ENCODE data around the gene PACRG. TPM values are rescaled to one million over a fixed set of nuclear protein-coding genes. Genes with fewer than 3 reads are reported as not detected.

PACRG gene
- total and polyA plus RNA-seq, 2 donors (not counting 3 experiments of a cell fraction or from before 2014, with no cell fraction given) = 0.08 TPM; not detected in 1

DNA sequence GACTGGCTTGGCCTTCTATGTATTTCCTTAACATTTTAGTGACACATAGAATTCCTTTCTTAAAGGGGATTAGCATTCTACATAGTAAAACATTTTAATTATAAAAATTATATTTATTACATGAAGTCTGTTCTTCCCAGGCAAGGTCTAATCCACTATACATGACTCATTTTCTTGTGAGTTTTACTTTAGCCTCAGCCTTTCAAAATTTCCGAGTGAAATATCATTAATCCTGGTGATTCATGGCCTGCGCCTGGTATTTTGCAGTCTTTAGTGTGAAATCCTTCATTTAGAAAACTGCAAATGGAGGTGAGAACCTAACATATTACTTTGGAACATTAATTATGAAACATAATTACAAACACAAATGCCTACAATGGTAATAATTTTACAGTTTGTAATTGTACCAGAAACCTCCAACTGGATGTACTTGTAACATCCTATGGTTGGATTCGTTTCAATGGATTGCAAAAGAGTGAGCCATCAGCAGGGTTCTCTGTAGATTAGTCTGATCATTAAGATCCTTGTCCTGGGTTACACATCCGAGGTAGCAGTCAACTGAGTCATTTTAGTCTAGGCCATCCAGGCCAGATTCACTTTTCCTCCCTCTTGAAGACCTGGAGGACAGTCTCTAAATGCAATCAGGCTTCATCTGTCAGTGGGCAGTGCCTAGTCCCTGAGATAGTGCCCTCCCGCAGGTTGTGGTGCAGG lies 272.0 kb downstream of the PACRG start:
- Histone ChIP-seq H3K4me2 (ENCODE audit: insufficient read depth, low read length) (no peak overlapping the region), H3K27me3 (ENCODE audit: control insufficient read depth in 2 of 2, insufficient read depth in 2 of 2, low read length in 2 of 2) (no peaks in the 10 kb centered on the region), H3K4me1 (ENCODE audit: control insufficient read depth, extremely low read depth, insufficient read depth, low read length) (no peaks in the 10 kb centered on the region), H3K4me3 (replicated peaks in 1 of 3; ENCODE audit: insufficient read depth in 1 of 3, low read depth in 1 of 3, low read length in 3 of 3) (no peak overlapping the region), H3K9me3 (replicated peaks; ENCODE audit: control insufficient read depth, insufficient read depth, low read length) (peaks cover 2% of the 10 kb centered on the region), H2AFZ (ENCODE audit: low read depth, low read length) (no peak overlapping the region), H3K79me2 (ENCODE audit: control insufficient read depth, insufficient read depth, low read length) (no peaks in the 10 kb centered on the region), H3K36me3 (ENCODE audit: control insufficient read depth in 2 of 2, extremely low read depth in 1 of 2, insufficient read depth in 2 of 2, low read length in 2 of 2) (no peaks in the 10 kb centered on the region), H3K9ac (replicated peaks; ENCODE audit: extremely low read depth, insufficient read depth, low read length) (no peak overlapping the region), H4K20me1 (replicated peaks; ENCODE audit: control insufficient read depth, extremely low read depth, insufficient read depth, low read length) (no peaks in the 10 kb centered on the region), H3K27ac (ENCODE audit: insufficient read depth, low read depth, low read length) (no peak overlapping the region), H3K9me1 (replicated peaks; ENCODE audit: control insufficient read depth, extremely low read depth, insufficient read depth, low read length) (no peaks in the 10 kb centered on the region)
- intact Hi-C loops (cut with micrococcal nuclease) = no loop called here
- BruUV-seq (replicated peaks) = no TSS peak
- CTCF ChIA-PET = no interaction called here
- FAIRE-seq (no peak), DNase-seq (ENCODE audit: low read depth, low spot score) (no peak)
- POLR2A ChIA-PET = no interaction called here
- TF ChIP-seq CTCF (IDR thresholded peaks at IDR 0.05; ENCODE audit: extremely low read depth in 1 of 2, insufficient read depth in 1 of 2, low read depth in 1 of 2, low read length in 2 of 2) = no peak
- no peak for TF ChIP-seq MAX (IDR thresholded peaks at IDR 0.05; ENCODE audit: insufficient read depth, insufficient read length)
- no peak for TF ChIP-seq FOS (IDR thresholded peaks at IDR 0.05; ENCODE audit: borderline replicate concordance, insufficient read depth, low read length)
- no peak for TF ChIP-seq MYC (IDR thresholded peaks at IDR 0.05; ENCODE audit: low read depth, low read length)
- TF ChIP-seq POLR2A (IDR thresholded peaks at IDR 0.05; ENCODE audit: low read depth, low read length) = no peak
- no peak for TF ChIP-seq EZH2 (IDR thresholded peaks at IDR 0.05; ENCODE audit: borderline replicate concordance, low read depth, low read length, severe bottlenecking)
- no peak for TF ChIP-seq GATA2 (IDR thresholded peaks at IDR 0.05; ENCODE audit: insufficient read depth, insufficient read length, low read depth, low read length)
- TF ChIP-seq POLR2AphosphoS5 (IDR thresholded peaks at IDR 0.05; ENCODE audit: insufficient read depth, low read depth, low read length) = no peak
- no peak for TF ChIP-seq JUN (IDR thresholded peaks at IDR 0.05; ENCODE audit: borderline replicate concordance, insufficient read depth, insufficient read length, low read depth)
- dilution Hi-C loops (cut with MboI; ENCODE audit: extremely low pct_ligation_motif_present, low sequenced_read_pairs) = no loop called here
